ENCODE data around the gene LRIG1.

The LRIG1 gene

GRCh38 chr3:66432767-66433521 is 67.9 kb downstream of the LRIG1 start:
- Histone ChIP-seq H2AFZ (ENCODE audit: low read depth, low read length) (no peak overlapping the region), H3K36me3 (replicated peaks; ENCODE audit: low read depth, low read length) (peaks cover 13% of the 10 kb centered on the region), H3K9ac (ENCODE audit: low read length) (no peak overlapping the region), H3K4me1 (ENCODE audit: low read length) (peaks cover 6% of the 10 kb centered on the region), H3K4me3 (ENCODE audit: low read length) (no peak overlapping the region), H3K27ac (ENCODE audit: low read length) (no peak overlapping the region), H3K27me3 (ENCODE audit: low read depth, low read length) (no peaks in the 10 kb centered on the region), H3K4me2 (ENCODE audit: low read length) (no peak overlapping the region), H4K20me1 (ENCODE audit: insufficient read depth, low read length) (peaks cover 17% of the 10 kb centered on the region; the same call in 1 of the 2 replicates), H3K79me2 (ENCODE audit: low read length) (peaks cover 36% of the 10 kb centered on the region), H3K9me3 (ENCODE audit: insufficient read depth, low read length) (no peaks in the 10 kb centered on the region)
- TF ChIP-seq, protein P1, sequence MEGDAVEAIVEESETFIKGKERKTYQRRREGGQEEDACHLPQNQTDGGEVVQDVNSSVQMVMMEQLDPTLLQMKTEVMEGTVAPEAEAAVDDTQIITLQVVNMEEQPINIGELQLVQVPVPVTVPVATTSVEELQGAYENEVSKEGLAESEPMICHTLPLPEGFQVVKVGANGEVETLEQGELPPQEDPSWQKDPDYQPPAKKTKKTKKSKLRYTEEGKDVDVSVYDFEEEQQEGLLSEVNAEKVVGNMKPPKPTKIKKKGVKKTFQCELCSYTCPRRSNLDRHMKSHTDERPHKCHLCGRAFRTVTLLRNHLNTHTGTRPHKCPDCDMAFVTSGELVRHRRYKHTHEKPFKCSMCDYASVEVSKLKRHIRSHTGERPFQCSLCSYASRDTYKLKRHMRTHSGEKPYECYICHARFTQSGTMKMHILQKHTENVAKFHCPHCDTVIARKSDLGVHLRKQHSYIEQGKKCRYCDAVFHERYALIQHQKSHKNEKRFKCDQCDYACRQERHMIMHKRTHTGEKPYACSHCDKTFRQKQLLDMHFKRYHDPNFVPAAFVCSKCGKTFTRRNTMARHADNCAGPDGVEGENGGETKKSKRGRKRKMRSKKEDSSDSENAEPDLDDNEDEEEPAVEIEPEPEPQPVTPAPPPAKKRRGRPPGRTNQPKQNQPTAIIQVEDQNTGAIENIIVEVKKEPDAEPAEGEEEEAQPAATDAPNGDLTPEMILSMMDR (IDR thresholded peaks at IDR 0.05; ENCODE audit: low read depth, low read length): no peak
- TF ChIP-seq EZH2phosphoT487 (IDR thresholded peaks at IDR 0.05; ENCODE audit: low read depth): no peak

GRCh38 chr3:66432041-66432766 is 68.6 kb downstream of the LRIG1 start:
- TF ChIP-seq, protein P1 (IDR thresholded peaks at IDR 0.05; ENCODE audit: low read depth, low read length): no peak
- no peak for TF ChIP-seq EZH2phosphoT487 (IDR thresholded peaks at IDR 0.05; ENCODE audit: low read depth)
- H2AFZ ChIP-seq (ENCODE audit: low read depth, low read length): no peak overlapping the region
- H3K4me3 ChIP-seq (ENCODE audit: low read length): no peak overlapping the region
- no peak overlapping the region for H3K9ac ChIP-seq (ENCODE audit: low read length)
- H3K27me3 ChIP-seq (ENCODE audit: low read depth, low read length): no peaks in the 10 kb centered on the region
- no peak overlapping the region for H3K4me2 ChIP-seq (ENCODE audit: low read length)
- peaks cover 6% of the 10 kb centered on the region for H3K4me1 ChIP-seq (ENCODE audit: low read length)
- H3K79me2 ChIP-seq (ENCODE audit: low read length): peaks cover 39% of the 10 kb centered on the region
- no peaks in the 10 kb centered on the region for H3K9me3 ChIP-seq (ENCODE audit: insufficient read depth, low read length)
- H3K36me3 ChIP-seq (replicated peaks; ENCODE audit: low read depth, low read length): peaks cover 13% of the 10 kb centered on the region
- H4K20me1 ChIP-seq (ENCODE audit: insufficient read depth, low read length): peaks cover 20% of the 10 kb centered on the region; the same call in 1 of the 2 replicates
- H3K27ac ChIP-seq (ENCODE audit: low read length): no peak overlapping the region

- Histone ChIP-seq H3K4me1 (ENCODE audit: low read length) (peaks cover 6% of the 10 kb centered on the region), H3K27me3 (ENCODE audit: low read depth, low read length) (no peaks in the 10 kb centered on the region), H3K9ac (ENCODE audit: low read length) (no peak overlapping the region), H4K20me1 (ENCODE audit: insufficient read depth, low read length) (peaks cover 22% of the 10 kb centered on the region; the same call in 1 of the 2 replicates), H3K4me2 (ENCODE audit: low read length) (no peak overlapping the region), H3K9me3 (ENCODE audit: insufficient read depth, low read length) (no peaks in the 10 kb centered on the region), H3K79me2 (ENCODE audit: low read length) (peaks cover 46% of the 10 kb centered on the region), H3K27ac (ENCODE audit: low read length) (no peak overlapping the region), H3K36me3 (replicated peaks; ENCODE audit: low read depth, low read length) (peaks cover 13% of the 10 kb centered on the region), H3K4me3 (ENCODE audit: low read length) (no peak overlapping the region), H2AFZ (ENCODE audit: low read depth, low read length) (no peak overlapping the region)
- TF ChIP-seq, protein P1 (IDR thresholded peaks at IDR 0.05; ENCODE audit: low read depth, low read length): no peak
- no peak for TF ChIP-seq EZH2phosphoT487 (IDR thresholded peaks at IDR 0.05; ENCODE audit: low read depth)
Measured at GRCh38 chr3:66431494-66431893, 69.3 kb downstream of the LRIG1 start.

- Histone ChIP-seq H3K79me2 (ENCODE audit: low read length) (peaks cover 51% of the 10 kb centered on the region), H4K20me1 (ENCODE audit: insufficient read depth, low read length) (peaks cover 22% of the 10 kb centered on the region; the same call in 1 of the 2 replicates), H3K4me2 (ENCODE audit: low read length) (no peak overlapping the region), H3K4me3 (ENCODE audit: low read length) (no peak overlapping the region), H3K27ac (ENCODE audit: low read length) (no peak overlapping the region), H3K9me3 (ENCODE audit: insufficient read depth, low read length) (no peaks in the 10 kb centered on the region), H3K27me3 (ENCODE audit: low read depth, low read length) (no peaks in the 10 kb centered on the region), H3K4me1 (ENCODE audit: low read length) (peaks cover 6% of the 10 kb centered on the region), H3K9ac (ENCODE audit: low read length) (no peak overlapping the region), H2AFZ (ENCODE audit: low read depth, low read length) (no peak overlapping the region), H3K36me3 (replicated peaks; ENCODE audit: low read depth, low read length) (peaks cover 13% of the 10 kb centered on the region)
- no peak for TF ChIP-seq EZH2phosphoT487 (IDR thresholded peaks at IDR 0.05; ENCODE audit: low read depth)
- TF ChIP-seq, protein P1 (IDR thresholded peaks at IDR 0.05; ENCODE audit: low read depth, low read length): no peak
Measured at GRCh38 chr3:66430876-66431275, 69.9 kb downstream of the LRIG1 start.

Data from OCI-LY3 (cell line).